Measurements from ENCODE around the gene SMIM24.

The SMIM24 gene

GRCh38 chr19:3497757-3498520, 17.6 kb upstream of the SMIM24 start:
- no peak for DNase-seq (ENCODE audit: low read depth in 2 of 2)

- DNase-seq (ENCODE audit: low read depth in 2 of 2) = no peak
Observed at GRCh38 chr19:3496392-3497273, 16.3 kb upstream of the SMIM24 start.

GRCh38 chr19:3494559-3494958, 14.2 kb upstream of the SMIM24 start:
- peak in 1 of 2 donors; percentile 36 for DNase-seq (ENCODE audit: low read depth in 2 of 2)

- DNase-seq (ENCODE audit: low read depth in 2 of 2) = no peak
Observed at GRCh38 chr19:3494051-3494450, 13.7 kb upstream of the SMIM24 start.

GRCh38 chr19:3493651-3494050, 13.3 kb upstream of the SMIM24 start:
- no peak for DNase-seq (ENCODE audit: low read depth in 2 of 2)

- DNase-seq (ENCODE audit: low read depth in 2 of 2) = no peak
Observed at GRCh38 chr19:3492919-3493318, 12.6 kb upstream of the SMIM24 start.

- no peak for DNase-seq (ENCODE audit: low read depth in 2 of 2)
Observed at GRCh38 chr19:3492131-3492839, 12.0 kb upstream of the SMIM24 start.

GRCh38 chr19:3491396-3492119, 11.2 kb upstream of the SMIM24 start:
- no peak for DNase-seq (ENCODE audit: low read depth in 2 of 2)

GRCh38 chr19:3483226-3483628, 2.9 kb upstream of the SMIM24 start, which contains the start of gene SMIM44:
Gene SMIM44, minus strand, starts transcription at chr19:3483441. Its CDS starts 38 bp downstream, at chr19:3483403.
- DNase-seq (ENCODE audit: low read depth in 2 of 2) = no peak

- no peak for DNase-seq (ENCODE audit: low read depth in 2 of 2)
Observed at GRCh38 chr19:3482507-3483225, 2.3 kb upstream of the SMIM24 start.

- no peak for DNase-seq (ENCODE audit: low read depth in 2 of 2)
Observed at GRCh38 chr19:3481241-3482090, 1.1 kb upstream of the SMIM24 start.

GRCh38 chr19:3479834-3480215, 500 bp downstream of the SMIM24 start:
- no peak for DNase-seq (ENCODE audit: low read depth in 2 of 2)

- DNase-seq (ENCODE audit: low read depth in 2 of 2) = peak in 1 of 2 donors; percentile 11
Observed at GRCh38 chr19:3479177-3479833, 1.0 kb downstream of the SMIM24 start.

- DNase-seq (ENCODE audit: low read depth in 2 of 2) = no peak
Observed at GRCh38 chr19:3478409-3479176, 1.7 kb downstream of the SMIM24 start.

- DNase-seq (ENCODE audit: low read depth in 2 of 2) = no peak
Observed at GRCh38 chr19:3477951-3478350, 2.4 kb downstream of the SMIM24 start.

- DNase-seq (ENCODE audit: low read depth in 2 of 2) = no peak
Observed at GRCh38 chr19:3477506-3477905, 2.8 kb downstream of the SMIM24 start.

- DNase-seq (ENCODE audit: low read depth in 2 of 2) = no peak
Observed at GRCh38 chr19:3476830-3477229, 3.5 kb downstream of the SMIM24 start.

GRCh38 chr19:3475449-3475848, 4.9 kb downstream of the SMIM24 start:
- DNase-seq (ENCODE audit: low read depth in 2 of 2) = no peak

GRCh38 chr19:3474614-3475013, 5.7 kb downstream of the SMIM24 start:
- no peak for DNase-seq (ENCODE audit: low read depth in 2 of 2)
